HG02840 (cell line): ENCODE results near the gene GPI.
"Not testable (repeated sequence)": the region's sequence is repeated elsewhere in the genome, so short reads cannot be mapped to it uniquely, and the experiment has no call there.

Experiments
- ATAC-seq: cut with Tn5 transposase; IDR thresholded peaks from one replicate; pipeline ENCODE4 v1.9.1; 2021; ENCODE audit warnings: mild to moderate bottlenecking, moderate library complexity, moderate number of reproducible peaks; ENCODE audit not compliant: unreplicated experiment, low FRiP score

The GPI gene

DNA sequence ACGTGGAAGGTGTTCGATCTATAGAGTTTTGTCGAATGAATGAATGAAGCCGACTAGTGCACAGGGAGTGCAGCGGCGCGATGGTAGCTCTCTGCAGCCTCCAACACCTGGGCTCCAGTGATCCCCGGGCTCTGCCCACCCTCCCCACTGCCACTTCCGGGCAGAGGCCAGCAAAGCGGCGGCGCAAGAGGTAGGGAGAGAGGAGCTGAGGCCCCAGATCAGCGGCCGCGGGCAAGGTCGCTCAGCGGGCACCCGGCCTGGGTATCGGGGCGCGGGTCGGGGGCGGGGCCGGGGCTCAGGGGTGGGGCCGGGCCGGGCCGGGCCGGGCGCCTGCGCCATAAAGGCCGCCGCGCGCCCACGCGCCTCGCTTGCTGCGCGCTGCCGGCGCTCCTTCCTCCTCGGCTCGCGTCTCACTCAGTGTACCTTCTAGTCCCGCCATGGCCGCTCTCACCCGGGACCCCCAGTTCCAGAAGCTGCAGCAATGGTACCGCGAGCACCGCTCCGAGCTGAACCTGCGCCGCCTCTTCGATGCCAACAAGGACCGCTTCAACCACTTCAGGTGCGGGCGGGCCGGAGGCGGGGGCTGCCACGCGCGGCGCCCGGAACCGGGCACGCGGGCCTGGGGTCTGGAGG is at the start of gene GPI:
Gene GPI, plus strand, starts transcription at position 367 of the 633 bp plus-strand sequence. Its CDS starts 71 bp downstream, at position 438.
- no peak for ATAC-seq

DNA sequence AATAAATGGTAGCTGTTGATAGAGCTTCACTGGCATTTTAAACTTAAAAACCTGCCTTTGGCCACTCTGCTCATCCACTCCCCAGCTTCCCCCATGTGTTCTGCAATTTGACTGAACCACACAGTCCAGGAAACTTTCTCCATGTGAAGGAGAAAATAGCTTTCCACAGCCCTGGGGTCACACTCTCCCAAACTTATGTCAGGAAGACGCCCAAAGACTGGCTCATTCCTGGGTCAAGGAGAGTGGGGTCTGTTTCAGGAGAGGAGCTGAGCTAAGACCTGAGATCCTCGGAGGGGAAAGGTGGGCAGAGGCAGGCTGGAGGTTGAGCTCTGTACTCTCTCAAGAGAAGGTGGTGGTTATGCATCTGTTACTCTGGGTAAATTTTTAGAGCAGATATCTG is 48.7 kb upstream of the GPI start:
- ATAC-seq, result no peak

DNA sequence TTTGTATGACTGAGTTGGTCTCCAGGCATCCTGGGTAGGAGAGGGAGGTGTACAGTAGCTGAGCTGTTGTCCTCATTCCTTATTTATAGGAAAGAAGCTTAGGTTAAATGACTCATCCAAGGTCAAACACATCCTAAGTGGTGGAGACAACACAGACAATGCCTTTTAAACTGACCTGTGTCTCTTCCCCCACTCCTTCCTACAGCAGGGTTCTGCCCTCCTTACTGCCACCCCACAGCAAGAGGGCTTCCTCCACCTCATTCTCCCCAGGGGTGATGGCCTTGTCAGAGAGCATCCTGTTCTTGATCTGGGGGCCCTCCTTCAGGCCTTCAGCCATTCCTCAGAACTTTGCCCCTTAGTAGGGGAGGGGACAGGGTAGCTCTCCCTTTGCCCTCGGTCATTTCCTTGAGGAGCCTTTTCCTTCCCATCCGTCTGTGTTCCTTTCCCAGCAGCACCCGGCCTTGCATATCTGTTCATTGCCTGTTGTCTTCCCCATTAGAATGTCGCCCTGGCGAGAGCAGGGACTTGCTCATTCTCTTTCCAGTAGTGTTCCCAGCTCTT is 48.2 kb upstream of the GPI start:
- no peak for ATAC-seq

DNA sequence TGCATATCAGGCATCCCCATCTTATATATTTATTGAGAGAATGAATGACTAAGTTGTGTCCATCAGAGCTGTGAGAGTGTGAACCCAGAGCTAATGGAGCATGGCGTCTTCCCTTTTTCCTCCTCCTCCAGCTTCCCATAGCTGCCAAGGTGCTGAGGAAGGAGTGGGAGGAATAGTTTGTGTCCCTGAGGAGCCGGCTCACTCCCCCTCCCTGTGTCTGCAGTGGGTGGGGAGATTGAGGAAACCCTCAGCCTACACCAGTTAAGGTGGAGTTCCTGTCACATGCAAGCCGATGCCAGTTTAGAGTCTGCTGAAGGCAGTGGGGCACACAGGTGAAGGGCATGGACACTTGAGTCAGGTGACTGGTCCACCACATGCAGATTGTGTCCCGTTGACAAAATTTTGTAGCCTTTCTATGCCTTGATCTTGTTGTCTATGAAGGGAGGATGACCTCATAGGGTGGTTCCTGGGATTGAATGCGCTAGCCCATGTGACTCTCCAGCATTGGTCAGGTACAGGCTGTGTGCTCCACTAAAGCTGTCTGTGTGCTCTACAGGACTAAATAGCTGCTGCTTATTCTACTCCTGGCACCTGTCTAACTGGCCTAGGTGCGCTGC is 47.6 kb upstream of the GPI start:
- ATAC-seq, result no peak

DNA sequence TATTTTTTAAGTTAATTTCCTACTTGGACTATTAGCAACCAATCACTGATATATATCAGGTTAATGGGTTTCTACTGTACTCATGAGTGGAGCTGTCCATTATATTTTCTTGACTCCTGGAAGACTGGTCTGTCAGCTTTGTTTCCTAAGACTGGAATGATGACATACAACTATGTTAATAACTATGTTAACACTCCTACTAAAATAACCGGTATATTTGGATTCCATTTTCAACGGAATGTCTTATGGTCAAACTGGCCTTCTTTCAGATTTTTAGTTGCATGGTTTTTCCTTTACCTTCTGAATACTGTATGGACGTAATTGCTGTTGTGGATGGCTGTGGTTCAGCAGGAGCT is 45.8 kb upstream of the GPI start:
- no peak for ATAC-seq

DNA sequence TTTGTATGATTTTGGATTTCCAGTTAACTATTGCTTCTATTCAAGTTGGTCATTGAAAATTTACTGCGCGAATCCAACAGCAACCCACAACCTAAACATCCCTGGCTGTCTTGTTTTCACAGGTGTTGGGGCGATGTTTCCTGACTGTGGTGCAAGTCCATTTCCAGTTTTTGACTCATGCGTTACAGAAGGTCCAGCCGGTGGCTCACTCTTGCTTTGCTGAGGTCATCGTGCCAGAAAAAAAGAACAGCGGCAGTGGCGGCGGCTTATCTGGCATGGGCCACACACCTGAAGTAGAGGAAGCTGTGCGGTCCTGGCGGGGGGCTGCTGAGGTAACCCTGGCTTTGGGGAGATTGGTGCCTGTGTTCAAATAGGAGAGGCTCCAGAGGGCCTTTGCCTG is 45.2 kb upstream of the GPI start:
- ATAC-seq, result no peak

DNA sequence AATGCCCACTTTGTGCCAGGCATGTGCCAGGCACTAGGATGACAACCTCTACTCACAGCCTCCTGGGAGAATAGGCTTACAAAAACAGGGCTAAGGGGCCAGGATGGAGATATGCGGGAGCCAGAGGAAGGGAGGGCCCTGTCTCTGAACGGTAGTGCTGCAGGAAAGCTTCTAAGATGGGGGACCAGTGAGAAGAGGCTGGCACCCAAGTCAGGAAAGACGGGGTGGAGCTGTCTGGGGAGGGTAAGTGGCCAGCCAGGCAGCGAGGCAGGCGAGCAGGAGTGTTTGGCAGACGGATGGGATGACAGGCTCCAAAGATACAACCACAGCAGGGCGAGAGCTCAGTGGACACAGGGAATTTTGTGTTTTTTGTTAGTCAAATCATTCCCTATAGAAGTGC is 44.7 kb upstream of the GPI start:
- ATAC-seq, result no peak

DNA sequence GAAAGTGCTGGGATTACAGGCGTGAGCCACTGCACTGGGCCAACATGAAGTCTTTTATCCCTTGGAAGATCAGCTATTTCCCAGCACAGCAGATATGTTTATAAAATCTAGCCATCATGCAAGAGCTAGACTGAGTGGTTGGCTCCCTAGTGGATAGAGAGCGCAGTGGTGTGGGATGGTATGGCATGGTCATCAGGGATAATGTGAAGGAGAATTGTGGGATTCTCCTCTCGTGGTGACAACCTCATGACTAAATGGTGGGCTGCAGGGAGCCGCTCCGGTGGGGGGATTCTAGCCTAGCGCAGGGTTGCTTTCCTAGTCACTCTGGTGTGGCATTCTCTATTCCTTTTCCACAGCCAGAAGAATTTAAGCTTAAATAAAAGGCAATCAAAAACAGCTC is 43.3 kb upstream of the GPI start:
- ATAC-seq, result no peak

DNA sequence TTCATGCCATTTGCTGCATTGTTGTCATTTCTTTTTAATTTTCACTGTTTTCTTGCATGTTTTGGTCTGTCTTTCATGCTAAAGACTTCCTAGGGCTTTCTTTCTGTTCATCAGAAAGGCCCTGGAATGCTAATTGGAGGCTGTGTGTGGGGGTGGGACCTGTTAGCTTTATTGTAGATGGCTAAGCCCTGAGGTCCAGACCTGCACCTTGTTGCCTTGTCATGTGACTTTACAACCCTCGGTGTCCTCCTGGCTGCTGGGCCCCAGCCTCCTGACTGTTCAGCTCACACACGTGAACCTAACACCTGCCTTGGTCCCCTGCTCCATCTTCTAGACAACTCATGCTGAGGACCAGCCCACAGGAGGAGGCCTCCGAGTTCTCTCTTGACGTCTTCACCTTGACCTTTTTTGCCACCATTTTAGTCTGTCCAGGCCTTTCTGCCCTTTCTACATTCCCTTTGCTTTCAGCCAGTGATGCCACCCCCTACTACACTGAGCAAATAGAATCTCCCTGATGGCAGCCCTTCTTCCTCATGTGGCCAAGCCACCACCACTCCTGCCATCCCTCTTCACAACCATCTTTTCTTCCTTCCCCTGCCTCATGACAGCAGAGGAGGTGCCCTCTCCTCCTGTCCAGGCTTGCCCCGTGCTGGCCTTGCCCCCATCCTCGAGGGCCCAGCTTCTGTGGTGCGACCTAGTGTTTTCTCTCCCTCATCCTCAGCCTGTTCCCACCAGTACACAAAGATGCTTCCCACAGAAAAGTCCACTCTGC is 41.4 kb upstream of the GPI start:
- no peak for ATAC-seq

DNA sequence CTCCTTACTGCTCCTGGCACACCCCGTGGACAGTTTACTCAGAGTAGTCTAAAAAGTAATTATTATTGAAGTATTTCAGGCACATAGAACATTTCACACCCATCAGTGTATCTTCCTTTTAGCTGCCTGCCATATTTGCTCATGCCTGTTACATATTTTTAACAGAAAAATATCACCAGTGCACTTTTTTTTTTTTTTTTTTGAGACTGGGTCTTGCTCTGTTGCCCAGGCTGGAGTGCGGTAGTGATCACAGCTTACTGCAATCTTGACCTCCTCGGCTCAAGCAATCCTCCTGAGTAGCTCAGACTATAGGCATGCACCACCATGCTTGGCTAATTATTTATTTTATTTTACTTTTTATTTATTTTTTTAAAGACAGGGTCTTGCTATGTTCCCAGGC is 40.7 kb upstream of the GPI start:
- no peak for ATAC-seq

DNA sequence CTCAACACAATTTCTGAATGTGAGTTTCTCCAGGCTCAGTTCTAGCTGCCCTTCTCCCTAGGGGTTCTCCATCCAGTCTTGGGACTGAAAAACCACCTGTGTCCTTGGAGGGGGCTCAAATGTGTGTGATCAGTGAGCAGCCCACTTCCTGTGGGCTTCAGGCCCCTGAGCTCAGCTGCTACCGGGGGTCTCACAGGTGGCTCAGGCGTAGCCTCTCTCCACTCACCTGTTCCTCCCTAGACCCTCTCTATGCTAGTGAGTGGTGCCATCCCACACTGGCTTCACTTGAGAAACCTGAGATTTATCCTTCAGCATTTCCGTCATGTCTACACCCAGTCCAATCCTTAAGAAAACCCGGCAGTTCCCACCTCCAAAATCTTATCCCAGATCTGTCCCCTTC is 39.8 kb upstream of the GPI start:
- ATAC-seq, result no peak

DNA sequence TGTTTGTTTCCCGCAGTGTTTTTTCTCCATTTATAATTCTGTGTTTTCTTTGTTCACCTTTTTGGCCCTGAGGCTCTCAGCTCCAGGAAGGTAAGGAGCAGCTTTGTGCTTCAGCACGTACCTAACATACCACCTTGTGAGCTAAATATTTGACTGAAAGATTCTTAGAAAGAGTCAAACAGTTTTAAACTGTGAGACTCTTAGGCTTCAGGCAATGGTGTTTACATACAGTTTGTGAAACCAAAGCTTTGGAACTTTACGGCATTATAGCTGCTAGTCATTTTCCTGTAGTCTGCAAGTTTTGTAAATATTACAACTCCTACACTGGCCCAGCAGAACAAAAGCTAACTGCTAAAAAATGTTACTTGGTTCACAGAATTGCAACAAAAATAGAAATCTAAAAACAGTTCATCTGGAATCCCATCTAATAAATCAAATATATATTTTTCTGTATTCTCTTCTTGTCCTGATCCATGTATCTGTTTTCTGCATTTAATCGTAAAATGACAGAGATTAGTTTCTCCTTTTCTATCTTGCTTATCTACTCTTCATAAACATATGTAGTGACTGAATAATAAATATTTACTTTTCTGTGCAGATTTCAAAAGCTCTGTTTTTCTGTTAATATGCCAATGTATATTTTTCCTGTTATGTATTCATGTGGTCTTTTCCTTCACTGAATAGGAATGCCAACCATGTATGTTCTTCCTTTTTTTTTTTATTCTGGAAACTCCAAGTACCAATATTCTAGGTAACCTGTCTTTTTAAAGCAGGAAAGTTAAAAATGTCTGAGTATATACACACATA is 38.8 kb upstream of the GPI start:
- no peak for ATAC-seq

DNA sequence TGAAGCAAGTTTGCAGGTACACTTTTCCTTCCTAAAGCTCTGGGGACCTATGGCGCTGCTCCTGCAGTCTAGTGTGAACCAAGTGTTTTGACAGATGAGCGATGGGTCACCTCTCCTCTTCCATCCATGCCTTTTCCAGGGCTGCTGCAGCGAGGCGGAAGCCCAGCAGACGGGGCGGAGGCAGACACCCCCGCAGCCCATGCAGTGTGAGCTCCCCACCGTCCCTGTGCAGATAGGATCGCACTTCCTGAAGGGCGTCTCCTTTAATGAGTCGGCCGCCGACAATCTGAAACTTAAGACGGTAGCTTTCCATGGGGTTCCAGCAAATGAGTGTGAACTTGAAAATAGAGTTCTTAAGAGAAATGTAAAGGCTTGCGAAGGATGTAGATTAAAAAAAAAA is 37.1 kb upstream of the GPI start:
- no peak for ATAC-seq

DNA sequence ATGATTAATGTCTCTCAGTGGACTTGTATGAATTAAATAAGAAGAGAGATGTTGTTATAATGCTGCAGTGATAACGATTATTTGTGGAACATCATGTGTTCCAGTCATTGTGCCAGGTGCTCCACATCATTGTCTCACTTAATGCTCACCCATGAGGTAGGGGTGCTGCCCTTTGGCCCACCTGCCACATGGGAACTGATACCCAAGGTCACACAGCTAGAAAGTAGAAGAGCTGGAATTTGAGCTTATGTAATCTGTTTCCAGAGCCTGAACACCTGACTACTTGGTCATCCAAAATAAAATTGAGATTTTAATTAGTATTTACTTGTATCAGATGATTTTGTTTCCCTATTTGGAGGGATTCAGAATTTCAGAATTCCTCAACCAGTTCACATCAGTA is 36.0 kb upstream of the GPI start:
- ATAC-seq, result no peak

DNA sequence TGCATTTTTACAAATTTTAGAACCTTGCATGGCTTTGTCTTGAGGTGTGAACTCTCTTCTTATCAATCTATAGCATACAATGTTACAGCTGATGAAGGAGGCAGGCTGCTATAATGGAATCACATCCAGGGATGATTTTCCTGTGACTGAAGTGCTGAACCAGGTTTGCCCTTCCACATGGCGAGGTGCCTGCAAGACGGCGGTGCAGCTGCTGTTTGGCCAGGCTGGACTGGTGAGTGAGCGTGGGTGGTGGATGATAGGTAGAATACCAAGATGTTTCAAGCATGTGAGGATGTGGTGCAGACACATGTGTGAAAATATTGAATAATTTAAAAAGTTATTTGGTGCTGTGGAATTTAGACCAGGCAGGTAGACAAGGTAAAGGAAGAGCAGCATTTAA is 34.9 kb upstream of the GPI start:
- ATAC-seq, result no peak

DNA sequence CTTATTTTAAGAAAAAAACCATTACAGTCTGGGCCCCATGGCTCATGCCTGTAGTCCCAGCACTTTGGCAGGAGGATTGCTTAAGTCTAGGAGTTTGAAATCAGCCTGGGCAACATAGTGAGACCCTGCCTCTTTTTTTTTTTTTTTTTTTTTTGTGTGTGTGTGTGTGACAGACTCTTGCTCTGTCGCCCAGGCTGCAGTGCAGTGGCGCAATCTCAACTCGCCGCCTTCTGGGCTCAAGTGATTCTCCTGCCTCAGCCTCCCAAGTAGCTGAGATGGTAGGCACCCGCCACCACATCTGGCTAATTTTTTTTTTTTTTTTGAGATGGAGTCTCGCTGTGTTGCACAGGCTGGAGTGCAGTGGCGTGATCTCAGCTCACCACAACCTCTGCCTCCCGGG is 34.4 kb upstream of the GPI start:
- ATAC-seq, result not testable (repeated sequence)

DNA sequence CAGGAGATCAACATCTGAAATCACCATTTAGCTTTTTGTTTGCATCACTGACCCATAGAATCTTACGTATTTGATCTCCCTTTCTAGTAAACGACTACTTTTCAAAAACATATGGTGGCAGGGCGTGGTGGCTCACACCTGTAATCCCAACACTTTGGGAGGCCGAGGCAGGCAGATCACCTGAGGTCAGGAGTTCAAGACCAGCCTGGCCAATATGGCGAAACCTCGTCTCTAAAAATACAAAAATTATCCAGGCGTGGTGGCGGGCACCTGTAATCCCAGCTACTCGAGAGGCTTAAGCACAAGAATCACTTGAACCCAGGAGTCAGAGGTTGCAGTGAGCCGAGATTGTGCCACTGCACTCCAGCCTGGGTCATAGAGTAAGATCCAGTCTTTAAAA is 33.4 kb upstream of the GPI start:
- not testable (repeated sequence) for ATAC-seq

DNA sequence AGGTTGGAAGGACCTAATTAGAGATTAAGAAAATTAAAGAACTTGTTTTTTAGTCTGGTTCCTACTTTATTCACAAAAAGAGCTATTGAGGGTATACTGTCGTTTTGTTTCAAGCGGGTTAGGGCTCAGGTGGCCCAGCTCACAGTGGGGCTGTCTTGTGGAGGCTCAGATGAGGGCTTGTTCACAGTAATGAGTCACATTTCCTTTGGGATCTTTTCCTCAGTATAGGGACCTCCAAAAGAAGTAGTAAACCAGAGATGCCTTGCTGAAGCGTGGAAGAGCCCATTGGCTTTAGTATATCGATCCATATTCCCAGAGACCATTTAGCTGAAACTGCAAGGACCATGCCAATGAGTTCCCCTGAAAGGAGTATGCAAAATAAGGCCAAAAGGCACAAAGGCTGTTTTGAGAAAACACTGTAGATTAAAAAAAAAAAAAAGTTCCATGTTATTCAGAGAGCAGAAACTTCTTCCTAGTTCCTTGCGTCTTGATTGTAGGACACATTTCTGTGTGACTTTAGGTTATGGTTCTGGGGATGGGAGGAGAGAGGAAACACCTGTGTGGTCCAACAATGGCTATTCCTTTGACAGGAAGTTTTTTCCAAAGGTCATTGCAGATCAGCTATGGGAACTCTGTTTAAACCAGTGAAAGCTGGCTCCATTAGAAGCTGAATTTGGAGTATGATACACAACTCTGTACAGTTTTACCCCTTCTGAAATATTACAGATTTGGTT is 32.8 kb upstream of the GPI start:
- no peak for ATAC-seq

DNA sequence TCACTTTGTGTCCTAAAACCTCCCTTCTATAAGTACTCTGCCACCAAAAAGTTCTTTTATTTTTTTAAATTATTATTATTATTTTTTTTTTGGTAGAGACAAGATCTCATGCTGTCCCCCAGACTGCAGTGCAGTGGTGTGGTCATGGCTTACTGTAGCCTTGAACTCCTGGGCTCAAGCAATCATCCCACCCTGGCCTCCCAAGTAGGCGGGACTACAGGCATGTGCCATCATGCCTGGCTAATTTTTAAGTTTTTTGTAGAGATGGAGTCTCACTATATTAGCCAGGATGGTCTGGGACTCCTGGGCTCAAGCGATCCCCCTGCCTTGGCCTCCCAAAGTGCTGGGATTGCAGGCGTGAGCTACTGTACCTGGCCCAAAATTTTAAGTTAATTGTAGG is 29.1 kb upstream of the GPI start:
- no peak for ATAC-seq

DNA sequence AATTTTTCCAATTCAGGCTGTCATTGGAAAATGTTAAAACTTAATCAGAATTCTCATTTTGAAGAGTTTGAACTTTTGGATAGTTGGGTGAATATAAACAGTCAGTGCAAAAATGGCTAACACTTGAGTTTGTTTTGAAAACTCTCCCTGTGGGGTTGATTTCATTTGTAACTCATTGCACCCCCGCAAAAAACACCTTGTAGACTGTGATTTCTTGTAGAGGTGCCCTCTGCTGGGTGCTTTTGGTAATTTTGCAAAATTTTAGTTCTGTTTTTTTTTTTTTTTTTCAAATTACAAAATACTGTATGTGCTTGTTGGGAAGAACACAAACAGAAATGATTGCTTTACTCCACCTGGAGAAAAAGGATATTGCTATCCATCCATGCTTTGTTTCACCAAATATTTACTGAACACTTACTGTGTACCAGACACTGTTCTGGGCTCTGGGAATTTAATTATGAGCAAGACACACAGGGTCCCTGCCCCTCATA is 28.2 kb upstream of the GPI start:
- no peak for ATAC-seq
